UCSD-AML1 (cell line): Measurements from ENCODE around the gene TMEM198.

Experiments used
- DNase-seq: peaks from one replicate; lab custom pipeline; 2025; ENCODE audit not compliant: unreplicated experiment; lab: John Stamatoyannopoulos, UW

The TMEM198 gene

DNA sequence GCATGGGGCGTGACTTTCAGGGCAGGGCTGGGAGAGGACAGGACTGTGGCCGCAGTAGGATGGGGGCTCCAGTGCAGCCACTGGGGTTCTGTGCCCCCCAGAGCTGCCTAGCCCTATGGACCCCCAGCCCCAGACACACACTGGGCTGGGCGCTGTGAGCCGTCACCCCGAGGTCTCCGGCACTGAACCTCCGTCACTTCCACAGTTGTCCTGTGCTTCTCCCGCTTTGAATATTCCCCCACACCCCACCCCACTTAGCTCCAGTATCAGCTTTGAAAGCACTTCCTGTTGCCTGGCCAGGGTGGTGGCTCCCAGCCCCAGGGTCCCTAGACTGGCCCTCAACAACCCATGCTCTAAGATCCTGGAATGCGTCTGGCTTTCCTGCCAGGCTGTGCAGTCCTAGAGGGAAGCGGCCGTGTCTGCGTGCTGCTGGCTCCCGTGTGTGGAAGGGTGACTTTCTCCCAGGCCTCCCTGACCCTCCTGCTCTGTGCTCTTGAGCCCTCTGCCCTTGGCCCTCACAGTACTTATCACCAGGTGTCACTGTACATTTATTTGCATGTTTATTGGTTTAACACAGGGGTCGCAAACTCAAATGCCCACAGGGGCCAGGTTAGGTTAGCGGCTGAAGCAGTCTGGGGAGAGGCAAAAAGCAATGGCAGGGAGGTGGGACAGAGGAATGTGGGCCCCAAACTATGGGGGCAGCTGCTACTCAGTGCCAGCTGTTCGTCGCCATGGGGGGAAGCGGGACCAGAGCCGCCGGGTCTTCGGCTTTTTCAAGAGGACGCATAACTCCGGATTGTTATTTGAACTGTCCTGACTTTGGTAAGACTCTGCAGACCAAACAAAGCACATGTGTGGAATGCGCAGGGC lies 17.6 kb downstream of the TMEM198 start:
- no peak for DNase-seq

- DNase-seq: no peak
Measured at GRCh38 chr2:219562049-219563020, 18.5 kb downstream of the TMEM198 start.

DNA sequence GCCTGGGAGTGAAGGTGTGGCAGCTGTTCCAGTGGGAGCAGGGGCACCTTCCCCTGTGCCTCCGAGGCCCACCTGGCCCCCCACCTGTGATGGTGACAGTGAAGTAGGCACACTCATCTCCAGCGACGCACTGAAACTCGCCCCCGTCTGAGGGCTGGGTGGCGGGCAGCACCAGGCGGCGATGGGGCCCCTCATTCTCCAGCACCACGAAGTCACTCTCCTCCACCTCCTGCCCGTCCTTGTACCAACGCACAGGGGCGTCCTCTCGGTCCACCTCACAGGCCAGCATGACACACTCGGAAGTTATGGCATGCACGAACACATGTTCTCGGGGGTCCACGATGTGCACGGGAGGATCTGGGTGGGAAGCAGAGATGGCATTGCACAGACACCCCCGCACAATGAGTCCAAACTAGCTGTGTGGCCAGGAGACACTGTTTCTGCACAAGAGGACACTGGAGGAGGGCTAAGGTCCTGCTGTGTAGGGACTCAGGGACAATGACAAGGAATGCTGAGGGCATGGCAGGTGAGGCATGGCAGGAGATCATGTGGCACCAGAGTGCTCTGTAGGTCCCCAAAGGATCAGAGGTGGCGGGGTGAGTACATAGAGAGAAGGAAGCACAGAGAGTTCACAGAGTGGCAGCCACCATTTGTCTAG lies 19.6 kb downstream of the TMEM198 start:
- DNase-seq: no peak

DNA sequence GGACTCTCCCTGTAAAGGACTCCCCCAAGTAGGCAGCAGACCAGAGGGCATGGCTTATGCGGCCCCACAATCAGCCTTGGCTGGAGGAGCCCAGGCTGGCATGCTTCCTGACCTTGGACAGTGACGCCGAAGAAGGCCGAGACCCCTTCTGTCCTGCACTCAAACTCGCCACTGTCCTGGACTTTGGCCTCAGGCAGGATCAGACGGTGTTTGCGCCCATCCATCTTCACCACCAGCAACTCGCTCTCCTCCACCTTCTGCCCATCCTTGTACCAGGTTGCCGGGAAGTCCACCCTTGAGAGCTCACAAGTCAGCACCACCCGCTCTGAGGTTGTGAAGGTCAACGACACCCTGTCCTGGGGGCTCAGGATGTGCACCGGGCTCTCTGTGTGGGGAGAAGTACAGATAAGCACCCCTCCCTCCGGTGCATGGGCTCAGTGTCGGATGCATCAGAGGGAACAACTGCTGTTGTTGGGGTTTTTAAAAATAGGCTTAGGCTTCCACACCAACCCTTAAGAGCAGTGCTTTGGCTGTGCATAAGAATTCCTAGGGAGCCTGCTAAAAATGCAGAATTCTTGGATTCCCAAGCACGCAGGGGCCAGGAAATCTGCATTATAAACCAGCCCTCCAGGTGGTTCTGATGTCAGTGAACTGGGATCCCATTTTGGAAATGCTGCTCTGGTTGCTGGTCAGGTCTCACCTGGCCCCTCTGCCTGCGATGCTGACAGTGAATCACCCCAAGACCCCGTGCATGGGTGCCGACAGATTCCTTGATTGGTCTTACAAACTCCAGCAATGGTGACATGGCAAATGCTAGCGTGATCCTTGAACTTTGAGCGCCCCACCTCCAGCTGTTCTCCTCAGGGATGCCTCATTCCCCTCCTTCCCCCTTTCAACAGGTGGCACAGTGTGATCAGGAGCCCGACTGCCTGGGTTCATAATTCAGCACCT lies 21.6 kb downstream of the TMEM198 start:
- no peak for DNase-seq

- DNase-seq: no peak
Measured at GRCh38 chr2:219566640-219567039, 22.8 kb downstream of the TMEM198 start.

GRCh38 chr2:219567131-219567530 lies 23.3 kb downstream of the TMEM198 start:
- no peak for DNase-seq

DNA sequence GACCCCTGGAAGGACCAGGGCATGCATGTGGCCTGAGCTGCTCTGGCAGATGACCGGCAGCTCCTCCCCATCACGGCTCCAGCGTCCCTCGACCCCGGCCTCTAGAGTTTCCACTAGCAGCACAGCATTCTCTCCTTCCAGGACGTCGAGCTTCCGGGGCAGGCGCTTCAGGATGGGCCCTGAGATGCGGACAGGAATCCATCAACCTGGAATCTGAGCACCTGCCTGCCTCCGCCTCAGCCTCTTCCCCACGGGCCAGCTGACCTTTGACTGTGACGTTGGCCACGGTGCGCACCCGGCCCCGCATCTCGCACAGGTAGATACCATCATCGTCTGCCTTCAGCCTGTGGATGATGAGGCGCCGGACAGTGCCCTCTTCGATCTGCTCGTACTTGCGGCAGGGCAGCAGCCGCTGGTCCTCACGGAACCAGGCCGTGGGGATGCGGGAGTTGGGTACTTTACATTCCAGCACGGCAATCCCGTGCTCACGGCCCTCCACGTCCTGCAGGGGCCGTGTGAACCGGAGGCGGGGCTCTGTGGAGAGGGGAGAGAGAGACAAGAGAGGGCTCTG lies 24.0 kb downstream of the TMEM198 start:
- no peak for DNase-seq

DNA sequence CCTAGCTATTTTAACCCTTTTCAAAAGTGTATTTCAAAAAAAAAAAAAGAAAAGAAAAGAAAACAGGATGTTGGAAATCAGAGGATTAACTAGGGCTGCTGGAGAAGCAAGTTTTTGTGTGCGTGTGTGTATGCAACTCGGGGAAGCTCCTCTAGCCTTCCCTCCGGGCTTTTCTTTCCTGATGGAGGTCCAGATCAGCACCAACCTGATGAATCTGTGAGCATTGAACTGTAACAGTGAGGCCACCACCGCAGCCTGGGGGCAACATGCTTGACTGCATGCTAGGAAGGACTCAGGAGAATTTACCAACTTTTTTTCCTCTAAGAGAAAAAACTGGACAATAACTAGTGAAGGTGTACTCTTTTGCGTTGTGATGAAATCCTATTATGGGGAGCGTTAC lies 25.2 kb downstream of the TMEM198 start:
- DNase-seq: no peak

DNA sequence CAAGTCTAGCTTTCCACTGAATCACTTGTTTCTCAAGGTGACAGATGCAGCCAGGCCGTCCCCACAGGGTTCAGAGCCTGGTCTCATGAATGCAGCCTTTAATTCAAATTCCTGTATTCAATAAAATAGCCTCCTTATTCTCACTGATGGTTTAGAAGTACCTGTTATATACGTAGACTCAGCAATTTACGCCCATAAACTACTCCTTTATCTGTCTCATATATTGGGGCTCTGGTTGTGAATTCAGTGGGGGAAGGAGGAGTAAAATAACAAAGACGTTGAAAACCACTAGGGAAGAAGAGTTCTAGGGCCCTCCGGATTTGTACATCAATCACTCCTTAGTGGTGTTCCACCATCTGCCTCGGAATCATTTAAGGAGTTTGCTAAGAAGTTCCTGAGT lies 25.8 kb downstream of the TMEM198 start:
- DNase-seq: no peak

DNA sequence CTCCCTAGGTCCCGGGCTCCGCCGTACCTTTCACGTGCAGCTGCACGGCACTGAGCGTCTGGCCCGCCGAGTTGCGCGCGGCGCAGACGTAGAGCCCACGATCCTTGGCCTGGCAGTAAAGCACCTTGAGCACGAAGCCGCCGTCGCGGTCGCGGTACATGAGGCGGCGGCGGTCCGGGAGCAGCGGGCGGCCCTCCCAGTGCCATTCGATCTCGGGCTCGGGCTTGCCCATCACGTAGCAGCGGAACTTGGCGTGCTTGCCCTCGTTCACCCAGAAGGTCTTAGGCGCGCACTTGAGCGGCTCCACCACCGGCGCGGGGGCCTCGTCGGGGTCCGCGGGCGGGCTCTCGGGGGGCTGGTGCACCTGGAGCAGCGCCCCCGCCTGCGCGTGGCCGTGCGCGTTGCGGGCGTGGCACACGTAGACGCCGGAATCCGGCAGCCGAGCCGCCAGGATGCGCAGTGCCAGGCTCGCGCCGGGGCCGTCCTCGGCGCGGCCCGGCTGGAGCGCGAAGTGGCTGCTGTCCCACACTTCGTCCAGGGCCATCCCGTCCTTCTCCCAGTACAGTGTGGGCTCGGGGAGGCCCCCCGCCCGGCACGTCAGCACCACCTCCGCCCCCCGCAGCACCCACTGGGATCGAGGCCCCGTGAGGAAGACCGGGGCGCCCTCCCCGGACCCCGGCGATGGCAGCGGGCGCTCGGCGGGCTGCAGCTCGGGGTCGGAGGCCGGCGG lies 26.5 kb downstream of the TMEM198 start:
- peak; percentile 28 for DNase-seq

DNA sequence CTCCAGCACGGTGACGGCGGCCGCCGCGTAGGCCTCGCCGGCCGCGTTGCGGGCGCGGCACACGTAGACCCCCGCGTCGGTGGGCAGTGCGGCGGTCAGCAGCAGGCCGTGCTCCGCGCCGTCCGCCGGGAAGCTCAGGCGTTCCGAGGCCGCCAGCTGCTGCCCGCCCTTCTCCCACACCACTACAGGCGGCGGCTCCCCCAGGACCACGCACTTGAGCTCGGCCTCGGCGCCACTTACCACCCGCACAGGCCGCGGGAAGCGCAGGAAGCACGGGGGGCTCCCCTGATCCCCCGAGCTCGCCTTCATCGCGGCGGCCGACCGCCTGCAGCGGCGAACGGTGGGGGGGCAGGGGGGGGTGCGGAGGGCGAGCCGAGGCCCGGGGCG lies 27.1 kb downstream of the TMEM198 start:
- DNase-seq: no peak

GRCh38 chr2:219571311-219572236 lies 27.7 kb downstream of the TMEM198 start, which contains the start of gene OBSL1:
Gene OBSL1 (minus strand): TSS chr2:219571539. CDS start chr2:219571232, 307 bp downstream.
- peak; percentile 80 for DNase-seq

- DNase-seq: no peak
Measured at GRCh38 chr2:219572237-219573001, 28.6 kb downstream of the TMEM198 start, which contains the start of gene INHA. Gene INHA (plus strand): TSS chr2:219572310. CDS start chr2:219572375, 65 bp downstream.

- no peak for DNase-seq
Measured at GRCh38 chr2:219573166-219573565, 29.3 kb downstream of the TMEM198 start.

GRCh38 chr2:219574484-219575311 lies 30.9 kb downstream of the TMEM198 start:
- DNase-seq: no peak
